GM12892 (cell line): Measurements from ENCODE around the gene DNAJB1.
A peak's percentile ranks its signal among the peaks of the same experiment; 100 is the strongest.
"Not testable (repeated sequence)": the region's sequence is repeated elsewhere in the genome, so short reads cannot be mapped to it uniquely, and the experiment has no call there.

Experiments
- DNase-seq: peaks from one replicate; pipeline ENCODE4 v3.0.0; 2011; ENCODE audit not compliant: insufficient read length
- FAIRE-seq: peaks from 2 replicates; lab custom pipeline; 2011; peaks lifted over from hg19 to GRCh38; lab: Jason Lieb, UNC
- POLR2A ChIP-seq: IDR thresholded peaks from 2 replicates; pipeline ENCODE4 v1.6.1; 2011; ENCODE audit warnings: low read depth, low read length, control low read depth
- POLR2AphosphoS5 ChIP-seq: IDR thresholded peaks from 2 replicates; pipeline ENCODE4 v1.6.1; 2011; ENCODE audit warnings: low read depth, low read length, control low read depth
- TAF1 ChIP-seq: IDR thresholded peaks from 2 replicates; pipeline ENCODE4 v1.6.1; 2011; ENCODE audit warnings: low read depth, mild to moderate bottlenecking, control low read depth, low read length, borderline replicate concordance

DNAJB1 gene

DNA sequence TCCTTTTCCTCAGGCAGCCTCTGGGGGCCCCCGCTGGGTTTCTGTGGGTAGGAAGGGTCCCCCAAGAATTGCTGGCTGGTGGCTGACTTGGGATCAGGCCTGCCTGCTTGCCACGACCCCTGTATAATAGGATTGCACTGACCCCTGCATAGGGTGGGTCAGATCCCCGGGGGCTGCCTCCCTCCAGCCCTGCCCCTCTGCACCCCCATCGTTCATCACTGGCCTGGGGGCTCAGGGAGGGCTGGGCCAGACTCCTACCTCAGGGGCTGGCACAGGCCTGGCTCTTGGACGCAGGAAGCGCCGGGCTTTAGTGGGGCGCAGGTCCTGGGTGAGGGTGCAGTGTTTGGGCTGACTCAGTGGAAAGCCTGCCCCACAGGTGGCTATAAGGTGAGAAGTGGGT lies 43.1 kb upstream of the DNAJB1 start:
- no peak for FAIRE-seq
- TF ChIP-seq POLR2AphosphoS5 (no peak), POLR2A (no peak), TAF1 (no peak)
- DNase-seq, result no peak

DNA sequence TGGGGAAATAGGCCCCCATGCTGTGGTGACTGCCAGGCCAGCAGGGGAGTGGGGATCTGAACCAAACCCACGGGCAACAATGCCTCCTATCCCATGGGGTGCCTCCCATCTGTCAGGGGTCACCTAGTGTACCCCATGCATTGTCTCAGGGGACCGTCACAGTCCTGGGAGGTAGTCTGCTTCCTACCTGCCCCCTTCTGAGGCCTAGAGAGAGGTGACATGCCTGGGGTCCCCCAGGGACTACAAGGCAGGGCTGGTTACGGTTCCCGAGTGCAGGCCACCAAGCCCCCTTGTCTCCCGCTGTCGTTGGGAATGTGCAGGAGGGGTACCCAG lies 42.5 kb upstream of the DNAJB1 start:
- DNase-seq (no peak), FAIRE-seq (no peak)

DNA sequence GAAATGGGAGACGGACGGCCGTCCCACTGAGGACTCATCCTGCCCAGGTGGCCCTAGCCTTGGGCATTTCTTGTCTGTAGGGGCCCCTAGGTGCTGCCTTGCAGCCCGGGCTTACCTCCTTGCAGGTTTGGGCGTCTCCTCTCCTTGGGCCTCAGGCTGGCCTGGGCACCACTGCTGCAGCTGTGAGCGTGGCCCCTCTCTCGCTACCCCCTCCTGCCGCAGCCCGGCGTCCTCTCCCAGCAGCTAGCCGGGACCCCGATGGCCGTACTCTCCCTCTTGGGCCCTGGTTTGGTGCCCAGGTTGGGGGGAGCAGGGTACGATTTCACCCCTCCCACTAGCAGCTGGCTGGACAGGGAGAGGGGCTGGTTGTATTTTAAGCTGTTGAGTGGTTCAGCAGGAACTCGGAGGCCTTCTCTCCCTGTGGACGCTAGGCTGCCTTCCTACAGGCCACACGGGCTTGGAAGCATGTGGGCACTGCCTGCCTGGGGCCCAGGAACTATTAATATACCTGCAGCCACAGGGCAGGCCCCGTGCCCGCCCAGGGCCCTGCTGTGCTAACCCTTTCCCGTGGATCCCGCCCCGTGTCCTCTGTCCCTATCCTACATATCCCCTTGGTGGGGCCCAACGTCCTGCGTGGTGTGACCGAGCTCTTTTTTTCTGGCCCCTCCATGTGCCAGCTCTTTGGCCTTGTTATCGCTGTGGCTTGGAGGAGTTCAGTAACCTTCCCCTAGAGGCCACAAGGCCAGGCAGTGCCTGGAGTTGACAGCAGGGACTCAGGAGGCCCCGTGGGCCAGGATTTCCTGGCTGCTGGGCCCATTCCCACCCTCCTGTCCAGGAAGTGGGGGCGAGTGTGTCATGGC lies 41.9 kb upstream of the DNAJB1 start:
- TF ChIP-seq POLR2AphosphoS5 (no peak), TAF1 (no peak), POLR2A (no peak)
- FAIRE-seq (no peak), DNase-seq (no peak)

More for the DNA sequence above, 42.5 kb upstream of the DNAJB1 start:
- TF ChIP-seq TAF1, result no peak
- TF ChIP-seq POLR2A, result no peak
- TF ChIP-seq POLR2AphosphoS5, result no peak

DNA sequence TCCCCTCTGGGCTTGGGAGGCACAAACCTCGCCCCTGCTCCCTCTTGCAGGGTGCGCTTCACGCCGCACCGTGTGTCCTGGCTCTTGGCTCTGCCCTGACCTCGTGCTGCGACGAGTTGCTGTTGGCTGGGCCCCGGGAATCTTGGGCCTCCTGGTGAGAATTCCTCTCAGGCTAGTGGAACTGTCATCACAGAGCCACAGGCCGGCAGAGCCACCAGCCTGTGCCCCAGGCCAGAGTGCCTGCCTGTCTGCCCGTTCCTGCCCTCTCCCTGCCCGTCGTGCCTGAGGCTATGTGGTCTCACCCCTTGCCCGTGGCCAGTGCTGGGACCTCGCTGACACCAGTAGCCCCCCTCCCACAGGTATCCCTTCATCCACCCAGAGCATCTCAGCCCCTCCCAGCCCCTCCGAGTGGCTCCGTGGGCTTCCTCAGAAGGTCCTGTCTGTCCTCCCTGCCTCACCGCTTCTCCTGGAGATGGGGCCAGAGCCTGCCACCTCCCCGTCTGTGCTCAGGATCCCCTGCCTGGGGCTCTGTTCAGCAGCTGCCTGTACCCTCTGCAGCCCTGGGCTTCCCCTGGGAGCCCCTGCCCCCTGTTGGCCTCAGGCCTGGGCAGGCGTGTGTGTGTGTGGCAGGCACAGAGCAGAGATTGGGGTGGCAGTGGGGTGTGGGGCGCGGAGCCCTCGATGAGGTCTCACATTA lies 40.3 kb upstream of the DNAJB1 start:
- DNase-seq (no peak), FAIRE-seq (no peak)
- TF ChIP-seq TAF1 (no peak), POLR2A (no peak), POLR2AphosphoS5 (no peak)

DNA sequence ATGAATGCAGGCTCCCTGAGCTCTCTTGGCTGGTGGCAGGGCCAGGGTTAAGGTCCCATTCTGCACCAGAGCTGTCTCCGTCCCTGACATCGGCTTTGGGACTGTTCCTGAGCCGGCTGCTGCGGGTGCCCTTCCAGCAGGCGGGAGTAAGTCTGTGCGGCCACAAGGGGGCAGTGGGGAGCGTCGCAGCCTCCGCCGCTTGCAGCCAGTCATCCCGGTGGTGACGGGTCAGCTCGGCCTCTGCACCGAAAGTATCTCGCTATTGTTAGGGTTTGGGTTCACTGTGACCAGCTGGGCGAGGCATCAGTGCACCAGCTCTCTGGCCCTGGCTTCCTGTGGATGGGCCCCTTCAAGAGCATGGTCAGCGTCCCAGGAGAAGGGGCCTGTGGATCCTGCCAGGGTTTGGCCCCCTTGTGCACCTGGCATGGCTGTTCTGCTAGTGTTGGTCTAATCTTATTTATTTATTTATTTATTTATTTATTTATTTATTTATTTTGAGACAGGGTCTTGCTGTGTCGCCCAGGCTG lies 38.5 kb upstream of the DNAJB1 start:
- TF ChIP-seq TAF1, result no peak
- TF ChIP-seq POLR2A, result no peak
- TF ChIP-seq POLR2AphosphoS5, result no peak
- FAIRE-seq, result peak; percentile 89
- DNase-seq, result peak; percentile 95

DNA sequence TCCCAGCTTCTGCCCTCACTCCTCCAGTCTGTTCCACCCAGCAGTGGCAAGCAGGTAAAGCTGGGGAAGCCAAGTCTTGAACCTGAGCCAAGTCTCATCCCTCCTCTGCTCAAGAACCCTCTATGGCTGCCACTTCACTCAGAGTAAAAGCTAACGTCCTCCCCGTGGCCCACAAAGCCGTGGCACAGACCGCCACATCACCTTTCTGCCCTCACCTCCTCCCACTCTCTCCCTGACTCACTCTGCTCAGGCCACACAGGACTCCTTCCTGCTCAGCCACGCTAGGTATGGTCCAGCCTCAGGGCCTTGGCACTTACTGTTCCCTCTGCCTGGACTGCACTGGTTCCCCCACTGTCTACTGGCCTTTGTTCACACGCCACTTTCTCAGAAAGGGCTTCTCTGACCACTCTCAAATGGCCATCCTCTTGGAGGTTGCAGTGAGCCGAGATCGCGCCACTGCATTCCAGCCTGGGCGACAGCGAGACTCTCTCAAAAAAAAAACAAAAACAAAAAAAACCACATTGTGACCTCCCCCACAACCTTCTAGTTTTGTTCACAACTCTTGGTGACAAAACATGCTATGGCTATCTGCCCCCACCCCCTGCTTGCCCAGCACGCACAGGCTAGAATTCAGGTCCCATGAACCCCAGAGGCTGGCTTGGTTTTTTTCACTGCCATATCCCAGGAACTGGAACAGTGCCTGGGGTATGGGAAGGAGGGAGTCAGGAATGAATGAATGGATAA lies 37.9 kb upstream of the DNAJB1 start:
- no peak for DNase-seq
- peak; percentile 5 for FAIRE-seq
- no peak for TF ChIP-seq TAF1
- no peak for TF ChIP-seq POLR2AphosphoS5
- TF ChIP-seq POLR2A, result no peak

DNA sequence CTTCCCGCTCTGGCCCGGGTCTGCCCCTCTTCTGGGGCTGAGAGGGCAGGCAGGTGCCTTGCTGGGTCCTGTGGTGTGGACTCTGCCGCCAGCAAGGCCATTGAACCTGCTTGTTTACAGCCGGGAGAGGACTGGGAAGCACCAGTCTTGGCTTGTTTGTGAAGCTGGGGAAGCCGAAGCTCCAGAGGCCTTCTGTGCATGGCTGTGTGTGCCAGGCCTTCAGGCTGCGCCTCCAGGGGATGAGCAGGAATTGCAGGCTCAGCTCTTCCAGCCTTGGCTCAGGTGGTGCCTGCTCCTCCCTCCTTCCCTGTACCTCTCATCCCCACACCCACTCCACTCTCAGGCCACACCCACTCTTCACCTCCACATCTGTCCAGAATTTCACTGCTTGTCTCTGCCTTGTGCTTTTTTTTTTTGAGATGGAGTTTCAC lies 36.2 kb upstream of the DNAJB1 start:
- FAIRE-seq (no peak), DNase-seq (no peak)
- TF ChIP-seq TAF1 (no peak), POLR2A (no peak), POLR2AphosphoS5 (no peak)

DNA sequence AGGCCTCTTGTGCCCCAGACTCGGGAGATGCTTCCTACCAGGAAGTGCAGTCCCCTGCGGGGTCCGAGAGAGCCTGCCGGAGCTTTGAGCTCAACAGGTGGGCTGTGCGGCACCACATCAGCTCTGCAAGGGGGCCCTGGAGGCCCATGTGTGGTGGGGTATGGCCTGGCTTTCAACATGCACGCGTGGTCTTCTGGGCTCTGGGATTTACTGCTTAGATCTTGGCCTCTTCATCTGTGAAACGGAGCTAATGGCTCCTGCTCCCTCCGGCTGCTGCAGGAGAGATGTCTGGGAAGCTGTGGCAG lies 35.7 kb upstream of the DNAJB1 start:
- FAIRE-seq, result no peak
- TF ChIP-seq POLR2A (no peak), TAF1 (no peak), POLR2AphosphoS5 (no peak)
- DNase-seq, result no peak

DNA sequence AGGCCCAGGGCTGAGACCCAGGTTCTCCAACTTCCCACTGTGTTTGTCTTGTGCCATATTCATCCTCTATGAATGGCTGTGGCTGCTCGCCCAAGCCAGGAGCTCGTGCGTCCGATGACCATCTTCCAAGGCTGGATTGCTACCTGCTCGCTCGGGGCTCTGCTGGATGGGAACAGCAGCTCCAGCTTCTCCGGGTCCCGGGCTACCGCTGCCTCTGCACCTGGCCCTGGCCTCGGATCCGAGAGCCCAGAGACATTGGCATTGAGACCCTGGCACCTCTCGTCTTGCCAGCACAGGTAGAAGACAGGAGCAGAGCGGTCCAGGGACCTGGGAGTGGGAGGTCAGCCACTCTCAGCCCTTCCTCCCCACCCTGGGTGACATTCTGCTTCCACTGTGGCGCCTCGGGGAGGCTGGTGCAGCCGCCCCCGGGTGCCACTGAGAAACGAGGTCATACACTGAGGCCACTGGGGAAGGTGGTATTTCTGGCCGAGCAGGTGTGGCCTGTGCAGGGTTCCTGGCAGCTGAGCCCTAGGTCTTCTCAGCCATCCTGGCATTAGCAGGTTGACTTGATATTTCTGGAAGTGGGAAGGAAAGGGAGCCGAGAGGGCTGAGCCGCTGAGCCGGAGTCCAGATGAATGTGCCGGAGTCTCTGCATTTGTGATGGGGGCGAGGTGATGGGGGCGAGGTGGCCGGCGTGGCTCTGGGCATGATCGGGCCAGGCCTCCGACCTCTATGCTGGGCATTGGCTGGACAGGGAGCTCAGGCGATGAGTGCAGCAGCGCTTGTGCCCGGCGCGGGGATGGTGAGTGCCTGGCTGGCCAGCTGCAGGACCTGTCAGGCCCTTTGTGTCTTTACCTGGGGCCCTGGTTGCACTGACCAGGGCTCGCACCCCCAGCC lies 35.1 kb upstream of the DNAJB1 start:
- no peak for TF ChIP-seq POLR2AphosphoS5
- no peak for TF ChIP-seq TAF1
- TF ChIP-seq POLR2A, result no peak
- no peak for FAIRE-seq
- no peak for DNase-seq

DNA sequence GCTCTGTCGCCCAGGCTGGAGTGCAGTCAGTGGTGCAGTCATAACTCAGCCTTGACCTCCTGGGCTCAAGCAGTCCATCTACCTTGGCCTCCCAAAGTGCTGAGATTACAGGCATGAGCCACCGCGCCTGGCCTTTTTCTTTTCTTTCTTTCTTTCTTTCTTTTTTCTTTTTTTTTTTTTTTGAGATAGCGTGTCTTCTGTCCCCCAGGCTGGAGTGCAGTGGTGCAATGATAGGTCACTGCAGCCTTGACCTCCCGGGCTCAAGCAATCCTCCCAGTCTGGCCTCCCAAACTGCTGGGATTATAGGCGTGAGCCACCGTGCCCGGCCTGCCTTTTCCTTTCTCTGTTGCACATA lies 33.8 kb upstream of the DNAJB1 start:
- not testable (repeated sequence) for DNase-seq, FAIRE-seq

DNA sequence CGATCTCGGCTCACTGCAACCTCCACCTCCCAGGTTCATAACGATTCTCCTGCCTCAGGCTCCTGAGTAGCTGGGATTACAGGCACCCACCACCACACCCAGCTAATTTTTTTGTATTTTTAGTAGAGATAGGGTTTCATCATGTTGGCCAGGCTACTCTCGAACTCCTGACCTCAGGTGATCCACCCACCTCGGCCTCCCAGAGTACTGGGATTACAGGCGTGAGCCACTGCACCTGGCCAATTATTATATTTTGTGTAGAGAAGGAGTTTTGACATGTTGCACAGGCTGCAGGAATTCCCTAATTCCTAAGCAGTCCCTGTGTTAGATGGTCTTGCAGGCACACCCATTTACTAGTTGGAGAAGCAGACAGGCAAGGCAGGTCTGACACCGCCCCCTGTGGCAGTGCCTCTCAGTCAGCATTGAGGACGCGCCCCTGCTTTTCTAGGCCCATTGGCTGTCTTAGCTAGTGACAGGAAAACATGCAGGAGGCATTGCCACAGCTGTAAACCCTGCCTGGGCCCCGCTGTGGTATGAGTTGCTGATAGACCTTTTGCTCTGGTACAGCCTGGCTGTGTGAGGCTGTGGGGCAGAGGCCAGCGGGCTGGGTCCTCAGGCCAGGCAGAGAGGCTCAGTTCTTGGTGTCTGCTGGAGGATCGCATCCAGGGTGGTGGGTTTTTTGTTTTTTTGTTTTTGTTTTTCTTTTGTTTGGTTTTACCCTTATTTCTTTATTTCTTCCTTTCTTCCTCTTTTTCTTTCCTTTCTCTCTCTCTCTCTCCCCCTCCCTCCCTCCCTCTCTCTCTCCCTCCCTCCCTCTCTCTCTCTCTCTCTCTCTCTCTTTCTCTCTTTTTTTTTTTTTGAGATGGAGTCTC lies 33.2 kb upstream of the DNAJB1 start:
- DNase-seq (peak; percentile 59), FAIRE-seq (peak; percentile 44)
